GM12874 (cell line): ENCODE data around the gene EID2.

ENCODE experiments used
- TF ChIP-seq, protein P1 (sequence below): IDR thresholded peaks from 2 replicates; pipeline ENCODE4 v1.5.1; 2011; ENCODE audit warnings: low read depth, mild to moderate bottlenecking, control low read depth, low read length, moderate library complexity; ENCODE audit not compliant: insufficient read depth

The EID2 gene

DNA sequence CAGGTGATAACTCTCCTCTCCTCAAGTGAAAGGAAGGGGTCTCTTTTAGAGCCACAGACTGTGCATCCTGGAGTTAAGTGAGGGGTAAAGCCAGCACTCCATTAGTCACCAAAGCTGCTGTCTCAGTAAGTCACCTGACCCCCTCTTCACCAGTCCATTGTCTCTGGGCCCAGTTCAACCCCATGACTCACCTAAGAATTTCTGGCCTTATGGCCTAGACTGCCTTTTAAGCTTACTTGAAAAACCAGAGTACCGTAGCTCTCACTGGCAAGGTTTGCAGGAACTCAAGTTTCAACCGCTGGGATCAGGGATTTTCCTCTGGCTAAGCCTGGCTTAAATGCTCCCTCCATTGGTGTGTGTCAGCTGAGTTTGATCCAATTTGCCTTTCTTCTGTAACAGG, 23.4 kb upstream of the EID2 start:
- TF ChIP-seq, protein P1, sequence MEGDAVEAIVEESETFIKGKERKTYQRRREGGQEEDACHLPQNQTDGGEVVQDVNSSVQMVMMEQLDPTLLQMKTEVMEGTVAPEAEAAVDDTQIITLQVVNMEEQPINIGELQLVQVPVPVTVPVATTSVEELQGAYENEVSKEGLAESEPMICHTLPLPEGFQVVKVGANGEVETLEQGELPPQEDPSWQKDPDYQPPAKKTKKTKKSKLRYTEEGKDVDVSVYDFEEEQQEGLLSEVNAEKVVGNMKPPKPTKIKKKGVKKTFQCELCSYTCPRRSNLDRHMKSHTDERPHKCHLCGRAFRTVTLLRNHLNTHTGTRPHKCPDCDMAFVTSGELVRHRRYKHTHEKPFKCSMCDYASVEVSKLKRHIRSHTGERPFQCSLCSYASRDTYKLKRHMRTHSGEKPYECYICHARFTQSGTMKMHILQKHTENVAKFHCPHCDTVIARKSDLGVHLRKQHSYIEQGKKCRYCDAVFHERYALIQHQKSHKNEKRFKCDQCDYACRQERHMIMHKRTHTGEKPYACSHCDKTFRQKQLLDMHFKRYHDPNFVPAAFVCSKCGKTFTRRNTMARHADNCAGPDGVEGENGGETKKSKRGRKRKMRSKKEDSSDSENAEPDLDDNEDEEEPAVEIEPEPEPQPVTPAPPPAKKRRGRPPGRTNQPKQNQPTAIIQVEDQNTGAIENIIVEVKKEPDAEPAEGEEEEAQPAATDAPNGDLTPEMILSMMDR: no peak

DNA sequence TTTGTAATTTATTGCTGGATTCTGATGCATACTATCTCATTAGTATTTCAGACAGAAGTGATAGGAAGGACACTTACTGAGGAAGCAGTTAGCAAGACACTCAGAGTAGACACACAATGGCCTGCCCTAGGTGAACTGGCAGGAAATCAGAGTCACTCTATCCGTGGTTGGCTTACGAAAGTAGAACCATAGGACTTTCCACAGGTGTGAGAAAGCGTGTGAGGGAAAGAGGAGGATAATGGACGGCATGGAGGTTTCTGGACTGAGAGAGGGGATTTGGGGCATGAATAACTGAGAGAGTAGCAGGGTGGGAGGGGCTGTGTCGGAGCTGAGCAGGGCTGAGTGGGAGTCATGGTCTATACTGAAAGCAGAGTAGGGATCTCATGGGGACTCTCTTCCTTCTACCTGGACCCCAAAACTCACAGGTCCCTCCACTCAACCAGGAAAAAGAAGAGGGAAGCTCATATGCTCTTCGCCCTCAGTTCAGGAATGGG, 18.7 kb upstream of the EID2 start:
- TF ChIP-seq, protein P1: no peak

DNA sequence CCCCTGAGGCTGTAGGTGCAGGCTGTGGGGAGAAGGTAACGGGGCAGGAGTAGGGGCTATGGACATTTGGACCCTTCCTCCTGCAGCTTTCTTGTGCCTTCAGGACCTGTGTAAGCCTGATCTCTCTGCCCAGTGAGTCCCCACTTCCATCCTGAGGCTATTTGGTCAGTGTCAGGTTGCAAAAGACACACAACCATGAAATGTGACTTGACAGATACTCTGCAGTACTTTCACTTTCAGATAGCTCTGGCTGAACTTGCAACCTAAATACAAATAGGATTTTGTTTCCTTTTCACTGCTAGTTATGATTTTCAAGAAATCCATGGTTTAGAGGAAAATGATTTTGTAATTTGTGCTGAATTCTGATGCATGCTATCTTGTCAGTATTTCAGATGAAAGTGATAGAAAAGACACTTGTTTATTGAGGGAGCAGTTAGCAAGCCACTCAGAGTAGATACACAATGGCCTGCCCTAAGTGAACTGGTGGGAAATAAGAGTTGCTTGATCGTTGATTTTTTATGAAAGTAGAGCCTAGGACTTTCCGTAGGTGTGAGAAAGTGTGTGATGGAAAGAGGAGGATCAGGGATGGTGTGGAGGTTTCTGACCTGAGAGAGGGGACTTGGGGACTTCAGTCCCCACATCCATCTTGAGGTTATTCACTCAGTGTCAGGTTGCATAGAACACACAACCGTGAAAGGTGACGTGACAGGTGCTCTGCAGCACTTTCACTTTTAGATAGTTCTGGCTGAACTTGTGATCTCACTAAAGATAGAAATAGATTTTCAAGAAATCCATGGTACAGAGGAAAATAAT, 18.1 kb upstream of the EID2 start:
- TF ChIP-seq, protein P1: no peak

DNA sequence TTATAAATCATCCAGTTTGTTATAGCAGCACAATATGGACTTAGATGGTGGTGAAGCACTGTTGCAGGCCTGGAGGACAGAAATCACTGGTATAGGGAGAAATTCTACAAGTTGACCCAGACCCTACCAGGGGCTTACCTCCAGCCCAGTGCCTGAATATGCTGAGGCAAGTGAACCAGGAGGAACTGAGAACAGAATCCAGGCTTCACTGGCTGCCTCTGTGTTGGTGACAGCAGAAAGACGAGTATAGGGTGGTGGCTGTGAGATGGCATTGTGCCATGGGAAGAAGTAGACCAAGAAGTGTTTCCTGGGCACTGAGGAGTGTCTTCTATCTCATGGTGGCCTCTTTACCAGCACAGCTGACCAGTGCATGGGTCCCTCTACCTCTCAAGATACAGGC, 15.9 kb upstream of the EID2 start:
- TF ChIP-seq, protein P1: no peak

DNA sequence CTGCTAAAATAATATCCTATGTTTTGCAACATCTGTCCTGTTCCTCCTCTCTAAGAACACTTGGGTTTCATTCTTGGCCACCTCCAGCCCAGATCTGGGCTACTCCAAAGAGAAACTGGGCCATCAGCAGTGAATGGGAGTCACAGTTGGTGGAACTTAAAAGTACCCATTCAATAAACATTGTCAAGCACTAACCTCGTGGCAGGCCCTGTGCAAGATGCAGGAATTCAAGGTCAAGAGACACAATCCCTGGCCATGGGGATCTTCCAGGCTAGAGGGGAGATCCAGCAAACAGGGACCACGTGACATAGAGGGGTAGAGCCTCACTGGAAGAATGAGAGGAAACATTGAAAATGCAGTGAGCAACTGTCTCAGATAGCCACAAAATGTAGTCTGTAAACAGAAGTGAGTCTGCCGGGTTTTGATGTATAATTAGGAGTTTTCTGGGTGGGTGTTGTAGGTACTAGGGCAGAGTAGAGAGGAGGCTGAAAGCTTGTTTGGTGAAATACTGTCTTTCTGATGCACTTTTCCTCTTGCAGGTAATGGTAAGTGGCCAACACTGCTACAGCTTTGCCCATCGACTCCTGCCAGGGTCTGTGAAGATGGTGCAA, 14.8 kb upstream of the EID2 start:
- TF ChIP-seq, protein P1: no peak

DNA sequence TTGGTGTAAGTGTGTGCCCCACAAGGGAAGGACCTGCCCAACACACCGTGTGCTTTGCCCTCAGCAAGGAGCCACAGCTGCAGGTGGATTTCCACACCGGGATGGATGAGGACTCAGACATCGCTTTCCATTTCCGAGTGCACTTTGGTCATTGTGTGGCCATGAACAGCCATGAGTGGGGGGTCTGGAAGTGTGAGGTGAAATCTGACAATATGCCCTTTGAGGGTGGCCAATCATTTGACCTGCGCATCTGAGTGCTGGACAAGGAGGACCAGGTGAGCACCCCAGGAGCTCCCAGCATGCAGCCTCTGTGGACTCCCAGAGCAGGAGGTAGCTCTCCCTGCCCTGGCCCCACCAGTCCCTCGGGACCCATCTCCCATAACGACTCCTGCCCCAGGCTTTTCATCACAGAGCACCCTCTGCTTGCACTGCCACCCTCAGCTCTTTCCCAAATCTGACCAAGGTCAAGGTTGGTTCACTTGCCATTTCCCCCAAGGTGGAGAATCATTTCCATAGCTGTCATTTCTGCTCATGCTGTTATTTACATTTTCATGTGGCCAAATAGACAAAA, 13.2 kb upstream of the EID2 start:
- TF ChIP-seq, protein P1: no peak

DNA sequence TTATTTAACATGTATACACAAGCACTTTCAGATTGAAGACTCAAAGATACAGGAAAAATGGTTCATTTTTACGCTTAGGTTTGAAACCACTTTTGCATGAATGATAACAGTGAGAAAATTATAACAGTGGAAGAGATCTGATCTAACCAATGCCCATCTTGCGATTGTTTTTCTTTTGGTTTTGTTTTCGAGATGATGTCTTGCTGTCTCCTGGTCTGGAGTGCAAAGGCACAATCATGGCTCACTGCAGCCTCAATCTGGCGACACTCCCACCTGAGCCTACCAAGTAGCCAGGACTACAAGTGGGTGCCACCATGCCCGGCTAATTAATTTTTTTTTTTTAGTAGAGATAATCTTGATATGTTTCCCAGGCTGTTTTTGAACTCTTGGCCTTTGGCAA, 10.2 kb upstream of the EID2 start:
- TF ChIP-seq, protein P1: no peak
